Neutrophil (primary cell): ENCODE measurements around the gene RNASEH1.
A peak's percentile ranks its signal among the peaks of the same experiment; 100 is the strongest.

ENCODE experiments used
- H3K27ac ChIP-seq: fragments of 200-600 bp; sonication (generic); 2 replicates; pipeline ENCODE4 v1.5.1; 2016; ENCODE audit warnings: mild to moderate bottlenecking, moderate library complexity
- H3K27me3 ChIP-seq: fragments of 200-600 bp; sonication (generic); 2 replicates; pipeline ENCODE4 v1.6.0; 2016; ENCODE audit warnings: mild to moderate bottlenecking
- H3K36me3 ChIP-seq: fragments of 200-600 bp; sonication (generic); 2 replicates; pipeline ENCODE4 v1.5.1; 2017
- H3K4me1 ChIP-seq, 2 experiments: fragments of 200-600 bp in 1 of 2; sonication (generic) in 1 of 2; 1 replicate in 1 of 2; 2 replicates in 1 of 2; pipeline versions ENCODE4 v1.5.1 to v1.6.1; 2013 to 2016; ENCODE audit warnings: low read depth in 1 of 2, low read length in 1 of 2, mild to moderate bottlenecking in 1 of 2, moderate library complexity in 1 of 2; ENCODE audit not compliant: control insufficient read depth in 1 of 2, insufficient read depth in 1 of 2
- H3K4me3 ChIP-seq, 2 experiments: fragments of 200-600 bp in 1 of 2; sonication (generic) in 1 of 2; 1 replicate in 1 of 2; 2 replicates in 1 of 2; pipeline ENCODE4 v1.5.1; 2013 to 2016; ENCODE audit warnings: low read depth in 1 of 2, low read length in 1 of 2, mild to moderate bottlenecking in 1 of 2, moderate library complexity in 1 of 2
- H3K9me3 ChIP-seq: fragments of 200-600 bp; sonication (generic); 2 replicates; pipeline ENCODE4 v1.5.1; 2016
- CTCF ChIP-seq: fragments of 200-600 bp; sonication (generic); IDR thresholded peaks from 2 replicates; pipeline ENCODE4 v1.5.1; 2016; ENCODE audit warnings: antibody characterized with exemption

The RNASEH1 gene

GRCh38 chr2:3526871-3527270, 31.3 kb downstream of the RNASEH1 start:
- Histone ChIP-seq H3K4me3 (no peak overlapping the region), H3K27me3 (no peaks in the 10 kb centered on the region), H3K9me3 (no peaks in the 10 kb centered on the region)

GRCh38 chr2:3523551-3524041, 34.5 kb downstream of the RNASEH1 start:
- no peak overlapping the region for H3K27ac ChIP-seq
- H3K4me1 ChIP-seq = peaks cover 8 to 9% of the 10 kb centered on the region in 2 experiments
- no peak overlapping the region for H3K4me3 ChIP-seq
- TF ChIP-seq CTCF = no peak
- H3K36me3 ChIP-seq = no peaks in the 10 kb centered on the region
- H3K9me3 ChIP-seq = no peaks in the 10 kb centered on the region
- H3K27me3 ChIP-seq = no peaks in the 10 kb centered on the region

More at GRCh38 chr2:3526871-3527270, 31.3 kb downstream of the RNASEH1 start:
- no peak for TF ChIP-seq CTCF
- H3K27ac ChIP-seq = no peak overlapping the region
- no peaks in the 10 kb centered on the region for H3K4me1 ChIP-seq
- no peaks in the 10 kb centered on the region for H3K36me3 ChIP-seq

- H3K27me3 ChIP-seq = no peaks in the 10 kb centered on the region
- H3K9me3 ChIP-seq = no peaks in the 10 kb centered on the region
- H3K4me3 ChIP-seq = no peak overlapping the region
- H3K36me3 ChIP-seq = no peaks in the 10 kb centered on the region
- TF ChIP-seq CTCF = no peak
- H3K27ac ChIP-seq = no peak overlapping the region
- peaks cover 12 to 13% of the 10 kb centered on the region in 2 experiments for H3K4me1 ChIP-seq
Observed at GRCh38 chr2:3522961-3523421, 35.1 kb downstream of the RNASEH1 start.

GRCh38 chr2:3520591-3520990, 37.5 kb downstream of the RNASEH1 start:
- peaks cover 13 to 14% of the 10 kb centered on the region in 2 experiments for H3K4me1 ChIP-seq
- H3K9me3 ChIP-seq = no peaks in the 10 kb centered on the region
- H3K27me3 ChIP-seq = no peaks in the 10 kb centered on the region
- H3K36me3 ChIP-seq = no peaks in the 10 kb centered on the region
- H3K27ac ChIP-seq = no peak overlapping the region
- peak overlapping the region; percentile 90 to 91 for H3K4me3 ChIP-seq
- no peak for TF ChIP-seq CTCF

GRCh38 chr2:3519255-3520205, 38.6 kb downstream of the RNASEH1 start, which contains the start of gene ADI1:
Gene ADI1 (minus strand): TSS chr2:3519531. CDS start chr2:3519487, 44 bp downstream.
- Histone ChIP-seq H3K4me1 (peaks cover 13 to 14% of the 10 kb centered on the region in 2 experiments), H3K27me3 (no peaks in the 10 kb centered on the region), H3K27ac (peak within 1 kb of the TSS; percentile 85), H3K36me3 (no peaks in the 10 kb centered on the region), H3K9me3 (no peaks in the 10 kb centered on the region), H3K4me3 (peak within 1 kb of the TSS; percentile 90 to 91)
- TF ChIP-seq CTCF = no peak
